ENCODE measurements around the gene TMTC1.

TMTC1 gene

GRCh38 chr12:29700761-29701481, 82.8 kb downstream of the TMTC1 start:
- DNase-seq (ENCODE audit: low read depth, low spot score): no peak
- TF ChIP-seq SUZ12 (IDR thresholded peaks at IDR 0.05; ENCODE audit: extremely low read depth, insufficient read depth, insufficient read length) (no peak), ZNF274 (IDR thresholded peaks at IDR 0.05; ENCODE audit: low read depth, low read length) (no peak), YY1 (IDR thresholded peaks at IDR 0.05; ENCODE audit: insufficient read depth, insufficient read length) (no peak)
- Histone ChIP-seq H3K9me3 (ENCODE audit: insufficient read depth, low read length) (no peaks in the 10 kb centered on the region), H3K4me1 (ENCODE audit: insufficient read depth, insufficient read length) (no peaks in the 10 kb centered on the region), H3K9ac (ENCODE audit: insufficient read length, low read depth) (no peak overlapping the region), H3K36me3 (ENCODE audit: insufficient read depth, insufficient read length, low read length) (no peaks in the 10 kb centered on the region), H3K4me3 (ENCODE audit: insufficient read length, low read depth) (no peak overlapping the region), H3K27me3 (ENCODE audit: insufficient read depth, insufficient read length) (no peaks in the 10 kb centered on the region)

GRCh38 chr12:29698756-29699155, 85.0 kb downstream of the TMTC1 start:
- no peak overlapping the region for H3K9ac ChIP-seq (ENCODE audit: insufficient read length, low read depth)
- peak; percentile 47 for DNase-seq (ENCODE audit: low read depth, low spot score)
- H3K4me3 ChIP-seq (ENCODE audit: insufficient read length, low read depth): no peak overlapping the region
- H3K4me1 ChIP-seq (ENCODE audit: insufficient read depth, insufficient read length): no peaks in the 10 kb centered on the region
- H3K36me3 ChIP-seq (ENCODE audit: insufficient read depth, insufficient read length, low read length): no peaks in the 10 kb centered on the region
- H3K27me3 ChIP-seq (ENCODE audit: insufficient read depth, insufficient read length): no peaks in the 10 kb centered on the region
- no peaks in the 10 kb centered on the region for H3K9me3 ChIP-seq (ENCODE audit: insufficient read depth, low read length)
- TF ChIP-seq SUZ12 (IDR thresholded peaks at IDR 0.05; ENCODE audit: extremely low read depth, insufficient read depth, insufficient read length) (no peak), YY1 (IDR thresholded peaks at IDR 0.05; ENCODE audit: insufficient read depth, insufficient read length) (no peak), ZNF274 (IDR thresholded peaks at IDR 0.05; ENCODE audit: low read depth, low read length) (no peak)

DNA sequence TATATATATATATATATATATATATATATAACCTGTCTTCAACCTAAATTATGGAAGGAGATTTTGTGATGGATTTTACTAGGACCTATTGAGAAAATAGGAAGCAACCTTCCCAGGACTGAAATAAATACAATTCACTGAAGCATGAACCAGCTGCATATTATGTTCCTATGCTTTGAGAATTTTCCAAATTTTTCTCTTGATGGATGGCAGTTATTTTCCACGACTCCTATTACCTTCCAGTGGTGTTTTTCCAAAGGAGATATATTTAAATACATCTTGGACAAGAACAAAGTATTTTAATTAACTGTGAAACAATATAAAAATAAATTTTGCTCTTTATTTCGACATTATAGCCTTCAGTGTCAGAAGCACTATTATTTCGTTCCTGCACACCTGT, 87.9 kb downstream of the TMTC1 start:
- H3K4me1 ChIP-seq (ENCODE audit: insufficient read depth, insufficient read length): no peaks in the 10 kb centered on the region
- no peak overlapping the region for H3K9ac ChIP-seq (ENCODE audit: insufficient read length, low read depth)
- H3K36me3 ChIP-seq (ENCODE audit: insufficient read depth, insufficient read length, low read length): no peaks in the 10 kb centered on the region
- H3K4me3 ChIP-seq (ENCODE audit: insufficient read length, low read depth): no peak overlapping the region
- TF ChIP-seq YY1 (IDR thresholded peaks at IDR 0.05; ENCODE audit: insufficient read depth, insufficient read length) (no peak), SUZ12 (IDR thresholded peaks at IDR 0.05; ENCODE audit: extremely low read depth, insufficient read depth, insufficient read length) (no peak), ZNF274 (IDR thresholded peaks at IDR 0.05; ENCODE audit: low read depth, low read length) (no peak)
- no peaks in the 10 kb centered on the region for H3K27me3 ChIP-seq (ENCODE audit: insufficient read depth, insufficient read length)
- H3K9me3 ChIP-seq (ENCODE audit: insufficient read depth, low read length): no peaks in the 10 kb centered on the region
- no peak for DNase-seq (ENCODE audit: low read depth, low spot score)

- no peak overlapping the region for H3K9ac ChIP-seq (ENCODE audit: insufficient read length, low read depth)
- no peaks in the 10 kb centered on the region for H3K27me3 ChIP-seq (ENCODE audit: insufficient read depth, insufficient read length)
- no peak for TF ChIP-seq ZNF274 (IDR thresholded peaks at IDR 0.05; ENCODE audit: low read depth, low read length)
- TF ChIP-seq SUZ12 (IDR thresholded peaks at IDR 0.05; ENCODE audit: extremely low read depth, insufficient read depth, insufficient read length): no peak
- TF ChIP-seq YY1 (IDR thresholded peaks at IDR 0.05; ENCODE audit: insufficient read depth, insufficient read length): no peak
- H3K36me3 ChIP-seq (ENCODE audit: insufficient read depth, insufficient read length, low read length): no peaks in the 10 kb centered on the region
- no peak overlapping the region for H3K4me3 ChIP-seq (ENCODE audit: insufficient read length, low read depth)
- H3K4me1 ChIP-seq (ENCODE audit: insufficient read depth, insufficient read length): no peaks in the 10 kb centered on the region
- DNase-seq (ENCODE audit: low read depth, low spot score): no peak
- no peaks in the 10 kb centered on the region for H3K9me3 ChIP-seq (ENCODE audit: insufficient read depth, low read length)
Measured at GRCh38 chr12:29695026-29695425, 88.7 kb downstream of the TMTC1 start.

DNA sequence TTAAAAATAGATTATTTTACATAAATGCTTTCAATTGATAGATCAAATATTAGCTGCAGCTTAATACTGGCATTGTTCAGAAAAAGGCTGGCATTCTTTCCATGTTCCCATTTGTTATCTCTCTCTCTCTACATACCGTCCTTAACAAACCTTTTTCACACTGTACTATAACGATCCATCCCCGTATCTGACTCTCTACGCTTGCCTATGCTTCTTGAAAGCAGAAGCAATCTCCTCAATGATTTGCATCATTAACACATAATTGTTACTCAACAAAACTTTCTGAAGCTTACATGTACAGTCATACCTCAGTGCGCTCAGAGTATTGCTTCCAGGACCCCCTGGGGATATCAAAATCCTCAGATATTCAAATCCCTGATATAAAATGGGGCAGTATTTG, 89.7 kb downstream of the TMTC1 start:
- TF ChIP-seq ZNF274 (IDR thresholded peaks at IDR 0.05; ENCODE audit: low read depth, low read length) (no peak), SUZ12 (IDR thresholded peaks at IDR 0.05; ENCODE audit: extremely low read depth, insufficient read depth, insufficient read length) (no peak), YY1 (IDR thresholded peaks at IDR 0.05; ENCODE audit: insufficient read depth, insufficient read length) (no peak)
- no peak for DNase-seq (ENCODE audit: low read depth, low spot score)
- Histone ChIP-seq H3K27me3 (ENCODE audit: insufficient read depth, insufficient read length) (no peaks in the 10 kb centered on the region), H3K9ac (ENCODE audit: insufficient read length, low read depth) (no peak overlapping the region), H3K36me3 (ENCODE audit: insufficient read depth, insufficient read length, low read length) (no peaks in the 10 kb centered on the region), H3K4me1 (ENCODE audit: insufficient read depth, insufficient read length) (no peaks in the 10 kb centered on the region), H3K9me3 (ENCODE audit: insufficient read depth, low read length) (no peaks in the 10 kb centered on the region), H3K4me3 (ENCODE audit: insufficient read length, low read depth) (no peak overlapping the region)

GRCh38 chr12:29692237-29692636, 91.5 kb downstream of the TMTC1 start:
- no peak for TF ChIP-seq YY1 (IDR thresholded peaks at IDR 0.05; ENCODE audit: insufficient read depth, insufficient read length)
- no peak for TF ChIP-seq SUZ12 (IDR thresholded peaks at IDR 0.05; ENCODE audit: extremely low read depth, insufficient read depth, insufficient read length)
- no peak for TF ChIP-seq ZNF274 (IDR thresholded peaks at IDR 0.05; ENCODE audit: low read depth, low read length)
- Histone ChIP-seq H3K9me3 (ENCODE audit: insufficient read depth, low read length) (no peaks in the 10 kb centered on the region), H3K4me3 (ENCODE audit: insufficient read length, low read depth) (no peak overlapping the region), H3K27me3 (ENCODE audit: insufficient read depth, insufficient read length) (no peaks in the 10 kb centered on the region), H3K36me3 (ENCODE audit: insufficient read depth, insufficient read length, low read length) (no peaks in the 10 kb centered on the region), H3K4me1 (ENCODE audit: insufficient read depth, insufficient read length) (no peaks in the 10 kb centered on the region), H3K9ac (ENCODE audit: insufficient read length, low read depth) (no peak overlapping the region)
- no peak for DNase-seq (ENCODE audit: low read depth, low spot score)

- Histone ChIP-seq H3K4me3 (ENCODE audit: insufficient read length, low read depth) (no peak overlapping the region), H3K9ac (ENCODE audit: insufficient read length, low read depth) (no peak overlapping the region), H3K9me3 (ENCODE audit: insufficient read depth, low read length) (no peaks in the 10 kb centered on the region), H3K27me3 (ENCODE audit: insufficient read depth, insufficient read length) (no peaks in the 10 kb centered on the region), H3K36me3 (ENCODE audit: insufficient read depth, insufficient read length, low read length) (no peaks in the 10 kb centered on the region), H3K4me1 (ENCODE audit: insufficient read depth, insufficient read length) (no peaks in the 10 kb centered on the region)
- peak; percentile 48 for DNase-seq (ENCODE audit: low read depth, low spot score)
- TF ChIP-seq YY1 (IDR thresholded peaks at IDR 0.05; ENCODE audit: insufficient read depth, insufficient read length) (no peak), ZNF274 (IDR thresholded peaks at IDR 0.05; ENCODE audit: low read depth, low read length) (no peak), SUZ12 (IDR thresholded peaks at IDR 0.05; ENCODE audit: extremely low read depth, insufficient read depth, insufficient read length) (no peak)
Measured at GRCh38 chr12:29691161-29691854, 92.4 kb downstream of the TMTC1 start.
